LoVo (cell line): Measurements from ENCODE around the gene SNX17.
"Not testable (repeated sequence)": the region's sequence is repeated elsewhere in the genome, so short reads cannot be mapped to it uniquely, and the experiment has no call there.

Experiments
- DNase-seq: peaks from one replicate; pipeline ENCODE4 v3.0.0-alpha.2; 2016; ENCODE audit warnings: low spot score

The SNX17 gene, protein sequence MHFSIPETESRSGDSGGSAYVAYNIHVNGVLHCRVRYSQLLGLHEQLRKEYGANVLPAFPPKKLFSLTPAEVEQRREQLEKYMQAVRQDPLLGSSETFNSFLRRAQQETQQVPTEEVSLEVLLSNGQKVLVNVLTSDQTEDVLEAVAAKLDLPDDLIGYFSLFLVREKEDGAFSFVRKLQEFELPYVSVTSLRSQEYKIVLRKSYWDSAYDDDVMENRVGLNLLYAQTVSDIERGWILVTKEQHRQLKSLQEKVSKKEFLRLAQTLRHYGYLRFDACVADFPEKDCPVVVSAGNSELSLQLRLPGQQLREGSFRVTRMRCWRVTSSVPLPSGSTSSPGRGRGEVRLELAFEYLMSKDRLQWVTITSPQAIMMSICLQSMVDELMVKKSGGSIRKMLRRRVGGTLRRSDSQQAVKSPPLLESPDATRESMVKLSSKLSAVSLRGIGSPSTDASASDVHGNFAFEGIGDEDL

DNA sequence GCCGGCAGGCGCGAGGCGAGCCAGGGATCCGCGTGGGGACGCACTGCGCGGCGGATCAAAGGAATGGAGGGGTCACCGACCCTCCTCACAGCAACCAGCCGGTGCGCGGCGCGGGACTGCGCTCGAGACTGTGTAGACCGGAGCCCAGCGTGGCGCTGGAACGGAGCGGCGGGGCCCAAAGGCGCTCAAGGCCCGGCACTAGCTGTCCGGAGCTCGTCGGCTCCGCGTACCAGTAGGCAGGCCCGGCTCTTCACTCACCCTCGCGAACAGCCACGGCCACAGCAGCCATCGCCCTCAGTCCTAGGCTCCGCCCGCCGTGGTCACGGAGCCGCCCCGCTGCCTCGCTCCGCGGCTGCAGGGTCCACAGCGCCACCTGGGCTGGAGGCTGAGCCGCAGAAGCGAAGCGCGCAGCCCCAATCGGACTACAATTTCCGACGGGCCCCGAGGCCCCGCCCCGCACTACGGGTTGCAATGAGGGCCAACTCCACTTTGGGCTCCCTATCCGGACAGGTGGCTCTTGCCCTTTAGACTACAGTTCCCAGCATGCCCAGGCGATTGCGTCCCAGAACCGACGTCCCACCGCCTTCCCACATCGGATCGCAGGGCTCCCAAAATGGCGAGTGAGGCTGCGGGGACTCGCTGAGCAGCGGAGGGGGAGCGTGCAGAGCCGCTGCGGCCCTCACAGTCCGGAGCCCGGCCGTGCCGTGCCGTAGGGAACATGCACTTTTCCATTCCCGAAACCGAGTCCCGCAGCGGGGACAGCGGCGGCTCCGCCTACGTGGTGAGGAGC is at the start of gene SNX17, which contains the start of gene EIF2B4:
TSS of gene SNX17 (plus strand) at position 591 of the 790 bp plus-strand sequence. CDS start at position 719, 128 bp downstream.
TSS of gene EIF2B4 (minus strand) at position 313 of the 790 bp plus-strand sequence. CDS start at position 289, 24 bp downstream.
- DNase-seq: peak; percentile 99

DNA sequence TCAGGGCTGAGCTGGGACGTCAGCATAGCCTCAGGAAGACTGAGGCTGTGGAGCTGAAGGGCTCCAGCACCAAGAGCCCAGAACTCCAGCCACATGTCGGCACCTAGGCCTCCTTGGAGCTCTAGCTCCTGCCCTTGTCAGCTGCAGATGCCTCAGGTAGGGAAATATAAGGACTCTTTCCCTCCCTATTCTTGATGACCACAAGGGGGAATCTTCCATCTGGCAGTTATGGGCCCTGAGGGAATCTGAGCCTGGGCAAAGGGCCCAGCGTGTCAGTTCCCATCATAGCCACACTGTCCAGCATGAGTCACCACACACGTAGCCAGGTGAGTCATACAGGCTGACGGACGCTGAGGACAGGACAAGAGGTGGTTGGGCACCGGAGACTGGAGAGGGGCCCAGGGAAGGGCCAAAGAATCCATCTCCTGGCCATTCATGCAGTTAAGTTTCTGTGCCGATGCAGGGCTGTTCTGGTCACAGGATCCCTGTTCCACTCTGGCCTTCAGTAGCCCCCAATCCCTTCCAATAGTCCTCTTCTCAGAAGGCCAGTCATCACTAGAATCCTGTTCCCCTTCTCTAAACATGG is 49.4 kb upstream of the SNX17 start:
- DNase-seq: peak; percentile 94

DNA sequence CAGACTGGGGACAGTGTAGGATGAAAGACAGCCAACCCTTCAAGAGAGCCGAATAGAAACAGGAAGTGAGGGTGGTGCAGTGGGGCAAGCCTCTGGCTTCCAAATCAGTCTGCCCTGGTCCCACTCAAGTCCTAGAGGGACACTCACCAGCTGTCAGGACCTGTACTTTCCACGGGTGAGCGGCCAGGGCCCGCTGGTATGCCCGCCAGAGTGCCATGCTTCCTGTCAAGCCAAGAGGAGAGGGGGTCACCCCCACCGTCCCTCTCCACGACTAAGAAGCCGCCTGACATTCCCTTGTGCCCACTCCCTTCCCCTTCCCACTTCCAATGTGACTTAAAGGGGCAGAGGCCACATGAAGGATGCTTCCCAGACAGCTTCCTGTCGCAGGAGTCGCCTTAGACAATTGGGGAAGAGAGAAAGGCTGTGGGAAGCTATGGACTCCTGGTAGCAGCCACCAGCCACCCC is 48.1 kb upstream of the SNX17 start:
- DNase-seq: peak; percentile 16

DNA sequence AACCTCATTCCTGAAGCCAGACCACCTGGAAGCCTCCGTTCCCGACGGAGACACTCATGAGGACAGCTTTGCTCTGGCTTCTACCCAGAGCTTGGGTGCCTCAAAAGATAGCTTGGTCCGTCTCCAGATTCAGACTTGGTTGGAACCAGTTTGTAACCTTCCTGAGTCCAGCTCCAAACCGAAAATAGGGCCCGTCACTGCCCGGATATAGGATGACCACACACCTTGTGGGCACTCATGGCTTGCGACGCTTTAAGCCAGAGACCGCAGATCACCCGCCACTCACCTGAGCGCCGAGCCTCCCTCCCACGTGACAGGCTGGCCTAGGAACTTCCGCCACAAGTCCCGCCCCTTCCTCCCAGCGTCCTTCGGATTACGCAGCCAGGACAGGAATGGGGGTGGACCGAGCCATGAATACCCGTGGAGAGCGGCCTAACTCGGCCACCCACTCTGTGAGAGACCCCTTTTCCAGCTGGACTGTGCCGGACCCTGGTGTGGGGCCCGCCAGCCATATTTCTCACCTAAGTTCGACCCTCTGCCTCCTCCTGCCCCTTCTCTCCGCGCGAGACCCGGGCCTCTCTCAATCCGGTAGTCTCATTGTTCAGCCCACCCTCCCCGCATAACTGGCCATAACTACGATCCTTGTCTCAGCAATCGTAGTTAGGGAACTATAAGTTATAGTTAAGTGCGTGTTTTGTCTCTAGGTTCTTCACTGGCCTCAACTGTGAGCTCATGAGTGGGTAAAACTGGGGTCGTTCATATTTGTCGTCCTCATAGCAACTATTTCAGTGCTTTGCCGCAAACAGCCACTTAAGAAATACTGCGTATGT is 47.4 kb upstream of the SNX17 start, which contains the start of gene MPV17:
TSS of gene MPV17 (minus strand) at position 332 of the 830 bp plus-strand sequence. CDS start 580 bp downstream, outside the sequence.
- peak; percentile 94 for DNase-seq

DNA sequence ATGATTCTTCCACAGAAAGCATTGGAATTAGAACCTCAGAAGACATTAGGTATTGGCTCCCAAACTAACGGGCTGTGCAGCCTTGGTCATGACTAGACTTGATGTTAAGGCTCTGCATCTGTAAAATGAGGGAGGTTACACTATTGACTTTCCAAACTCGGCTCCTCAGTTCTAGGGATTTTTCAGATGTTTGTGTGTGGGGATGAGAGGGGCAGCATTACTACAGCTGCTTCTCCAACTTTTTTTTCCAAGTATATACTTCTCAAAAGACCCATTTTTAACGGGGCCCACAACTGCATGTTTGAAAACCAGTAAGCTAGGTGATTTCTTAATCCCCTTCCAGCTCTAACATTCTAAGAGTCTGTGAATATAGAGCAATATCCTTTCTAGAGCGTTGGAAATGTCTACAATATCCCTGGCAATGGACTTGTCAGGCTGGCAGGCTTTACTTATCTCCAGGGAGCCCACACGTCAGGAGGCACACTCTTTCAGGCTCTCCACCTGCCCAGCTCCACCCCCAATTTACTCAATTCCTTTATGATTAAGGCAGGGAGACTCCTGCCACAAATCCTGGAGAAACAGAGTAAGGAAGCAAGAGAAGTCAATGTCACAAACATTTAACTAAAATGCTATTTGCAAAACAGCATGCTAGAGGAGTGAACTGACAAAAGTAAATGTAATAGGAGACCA is 46.7 kb upstream of the SNX17 start:
- DNase-seq: peak; percentile 37

DNA sequence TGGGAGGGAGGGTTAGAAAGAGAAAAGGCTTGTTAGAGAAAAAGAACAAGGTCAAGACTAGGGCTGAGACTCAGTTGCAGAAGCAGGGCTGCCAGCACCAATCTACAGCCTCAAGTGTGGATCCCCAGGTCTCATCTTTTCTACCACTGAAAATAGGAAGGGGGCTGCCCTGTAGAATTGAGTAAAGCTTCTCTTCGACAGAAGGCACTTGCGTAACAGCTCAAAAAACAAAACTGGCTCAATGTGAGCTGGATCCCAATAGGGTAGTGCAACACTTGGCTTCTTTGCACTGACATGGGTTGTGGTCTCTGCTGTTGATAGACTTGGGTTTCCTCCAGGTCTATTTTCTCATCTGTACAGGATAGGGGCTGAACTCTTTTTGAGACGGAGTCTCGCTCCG is 45.7 kb upstream of the SNX17 start:
- DNase-seq: no peak

DNA sequence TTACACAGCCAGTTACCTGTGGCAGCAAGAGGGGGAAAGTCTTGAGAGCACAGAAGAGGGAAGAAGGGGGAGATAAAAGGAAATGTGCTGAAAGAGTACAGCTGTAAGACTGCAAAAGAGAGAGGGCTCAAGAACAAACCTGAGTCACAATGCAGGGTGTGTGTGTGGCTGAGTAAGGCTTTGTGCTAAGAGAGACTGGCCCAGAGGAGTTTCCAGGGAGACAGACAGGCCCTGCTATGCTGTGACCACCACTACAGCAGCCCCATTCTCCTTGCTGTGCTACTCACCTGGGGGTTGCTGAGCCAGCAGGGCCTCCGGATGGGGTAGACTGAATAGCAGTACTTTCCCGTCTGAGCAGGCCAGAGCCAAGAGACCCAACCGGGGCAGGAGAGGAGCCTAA is 35.1 kb upstream of the SNX17 start:
- DNase-seq: no peak

DNA sequence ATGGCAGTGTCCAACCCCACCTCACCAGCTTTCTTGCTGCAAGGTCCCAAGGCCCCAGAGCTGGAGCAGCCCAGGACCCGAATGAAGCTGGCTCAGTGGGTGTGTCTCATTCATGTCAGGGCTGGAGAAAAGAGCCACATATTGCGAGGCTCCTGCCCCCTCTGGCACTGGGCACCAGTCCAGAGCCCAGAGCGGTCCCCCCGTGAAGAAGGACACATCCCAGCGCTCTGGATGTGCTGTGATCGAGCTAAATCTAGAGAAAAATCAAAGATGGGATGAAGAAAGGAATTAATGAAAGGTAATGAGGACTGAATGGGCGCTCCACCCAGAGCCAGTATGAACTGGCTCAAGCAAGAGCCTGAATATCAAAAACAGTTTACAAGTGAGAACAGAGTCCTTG is 34.2 kb upstream of the SNX17 start:
- DNase-seq: no peak

DNA sequence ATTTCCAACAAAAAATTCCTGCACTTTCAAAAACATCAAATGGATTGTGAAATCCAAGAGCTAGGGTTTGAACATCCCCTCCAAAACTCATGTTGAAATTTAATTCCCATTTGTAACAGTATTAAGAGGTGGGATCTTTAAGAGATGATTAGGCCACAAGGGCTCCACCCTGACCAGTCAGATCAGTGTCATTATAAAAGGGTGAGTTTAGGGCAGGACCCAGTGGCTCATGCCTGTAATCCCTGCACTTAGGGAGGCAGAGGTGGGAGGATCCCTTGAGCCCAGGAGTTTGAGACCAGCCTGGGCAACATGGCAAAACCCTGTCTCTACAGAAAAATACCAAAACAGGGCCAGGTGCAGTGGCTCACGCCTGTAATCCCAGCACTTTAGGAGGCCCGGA is 22.8 kb upstream of the SNX17 start:
- no peak for DNase-seq

DNA sequence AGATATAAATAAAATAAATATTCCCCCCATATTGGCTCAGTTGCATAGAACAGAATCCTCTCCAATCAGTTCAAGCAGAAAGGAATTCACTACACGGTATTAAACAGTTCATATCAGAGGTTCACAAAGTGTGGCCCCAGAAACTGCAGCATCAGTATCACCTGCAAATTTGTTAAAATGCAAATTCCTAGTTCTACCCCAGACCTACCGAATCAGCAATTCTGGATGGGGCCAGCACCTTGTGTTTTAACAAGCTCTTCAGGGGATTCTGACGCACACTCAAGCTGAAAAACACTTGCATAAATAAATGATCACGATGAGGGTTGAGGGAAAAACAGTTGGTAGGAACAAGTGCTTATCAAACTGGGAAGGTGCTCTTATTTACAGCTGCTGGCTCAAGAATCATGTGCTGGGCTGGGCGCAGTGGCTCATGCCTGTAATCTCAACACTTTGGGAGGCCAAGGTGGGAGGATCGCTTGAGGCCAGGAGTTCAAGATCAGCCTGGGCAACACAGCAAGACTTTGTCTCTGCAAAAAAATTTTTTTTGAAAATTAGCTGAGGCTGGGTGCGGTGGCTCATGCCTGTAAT is 20.2 kb upstream of the SNX17 start:
- no peak for DNase-seq

DNA sequence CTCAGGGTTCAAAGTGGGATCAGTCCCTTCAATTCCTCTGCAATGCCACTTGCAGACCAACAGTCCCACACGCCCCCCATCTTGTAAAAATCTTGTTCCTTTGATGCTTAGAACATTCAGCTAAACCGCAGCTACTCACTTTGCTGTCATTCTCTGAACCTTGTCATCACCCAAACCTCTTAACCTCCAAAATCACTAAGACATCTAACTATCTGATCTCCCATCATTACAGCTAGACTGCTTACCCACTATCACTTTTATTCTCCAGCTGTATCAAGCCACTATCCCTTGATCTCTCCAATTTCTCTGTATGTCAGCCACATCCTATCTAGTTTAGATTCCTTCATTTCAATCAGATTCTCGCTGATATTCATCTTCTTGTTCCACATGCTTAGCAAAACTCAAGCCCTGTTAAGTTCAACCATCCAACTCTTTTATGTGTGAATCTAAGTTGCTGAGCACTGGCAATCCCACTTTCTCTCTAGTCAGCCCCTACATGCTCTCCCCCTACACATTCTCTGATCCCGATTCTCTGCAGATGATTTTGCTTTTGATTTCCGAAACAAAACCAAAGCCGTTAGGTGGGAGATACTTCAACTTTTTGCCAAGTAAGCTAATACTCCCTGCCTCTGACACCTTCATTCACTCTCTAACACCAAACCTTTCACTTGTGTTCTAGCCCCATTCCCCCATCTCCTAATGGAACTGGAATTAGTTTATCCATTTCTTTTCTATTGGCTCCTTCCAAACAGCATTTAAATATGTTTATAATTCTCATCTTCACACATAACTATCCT is 18.4 kb upstream of the SNX17 start:
- DNase-seq: no peak

DNA sequence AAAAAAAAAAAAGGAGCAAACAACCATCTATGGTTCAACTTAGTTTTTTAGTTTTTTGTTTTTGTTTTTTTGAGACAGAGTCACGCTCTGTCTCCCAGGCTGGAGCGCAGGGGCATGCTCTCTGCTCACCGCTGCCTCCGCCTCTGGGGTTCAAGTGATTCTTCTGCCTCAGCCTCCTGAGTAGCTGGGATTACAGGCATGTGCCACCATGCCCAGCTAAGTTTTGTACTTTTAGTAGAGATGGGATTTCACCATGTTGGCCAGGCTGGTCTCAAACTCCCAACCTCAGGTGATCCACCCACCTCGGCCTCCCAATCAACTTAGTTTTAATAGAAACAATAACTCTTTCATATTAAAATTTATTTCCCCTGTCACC is 17.0 kb upstream of the SNX17 start:
- not testable (repeated sequence) for DNase-seq

DNA sequence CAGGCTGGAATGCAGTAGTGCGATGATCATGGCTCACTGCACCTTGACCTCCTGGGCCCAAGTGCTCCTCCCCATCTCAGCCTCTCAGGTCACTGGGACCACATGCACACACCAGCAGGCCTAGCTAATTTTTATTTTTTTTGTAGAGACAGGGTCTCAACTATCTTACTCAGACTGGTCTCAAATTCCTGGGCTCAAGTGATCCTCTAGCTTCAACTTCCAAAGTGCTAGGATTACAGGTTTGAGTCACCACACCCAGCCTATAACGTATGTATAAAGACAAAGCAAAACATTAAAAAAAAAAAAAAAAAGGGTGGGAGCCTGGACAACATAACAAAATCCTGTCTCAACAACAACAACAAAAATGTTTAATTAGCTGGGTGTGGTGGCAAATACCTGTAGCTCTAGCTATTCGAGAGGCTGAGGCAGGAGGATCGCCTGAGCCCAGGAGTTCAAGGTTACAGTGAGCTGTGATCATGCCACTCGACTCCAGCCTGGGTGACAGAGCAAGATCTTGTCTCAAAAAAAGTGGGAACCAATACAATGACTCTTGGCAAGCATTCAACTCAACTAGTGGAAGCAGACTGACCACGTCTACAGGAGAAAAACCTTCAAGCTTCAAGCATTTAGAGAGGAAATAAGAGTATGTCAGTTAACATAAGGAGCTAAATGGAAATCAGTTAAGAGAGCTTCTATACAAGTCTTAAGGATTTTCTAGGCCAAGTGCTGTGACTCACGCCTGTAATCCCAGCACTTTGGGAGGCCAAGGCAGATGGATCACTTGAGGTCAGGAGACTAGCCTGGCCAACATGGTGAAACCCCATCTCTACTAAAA is 16.4 kb upstream of the SNX17 start:
- DNase-seq: no peak

DNA sequence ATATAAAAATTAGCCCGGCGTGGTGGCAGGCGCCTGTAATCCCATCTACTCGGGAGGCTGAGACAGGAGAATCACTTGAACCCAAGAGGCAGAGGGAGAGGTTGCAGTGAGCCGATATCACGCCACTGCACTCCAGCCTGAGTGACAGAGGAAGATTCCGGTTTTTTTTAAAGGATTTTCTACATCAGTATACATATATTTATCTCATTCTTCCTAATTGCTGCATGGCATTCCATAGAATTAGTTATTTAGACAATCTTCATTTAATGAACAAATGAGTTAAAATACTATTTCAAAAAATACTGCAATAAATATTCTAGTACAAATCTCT is 15.9 kb upstream of the SNX17 start:
- DNase-seq: no peak

DNA sequence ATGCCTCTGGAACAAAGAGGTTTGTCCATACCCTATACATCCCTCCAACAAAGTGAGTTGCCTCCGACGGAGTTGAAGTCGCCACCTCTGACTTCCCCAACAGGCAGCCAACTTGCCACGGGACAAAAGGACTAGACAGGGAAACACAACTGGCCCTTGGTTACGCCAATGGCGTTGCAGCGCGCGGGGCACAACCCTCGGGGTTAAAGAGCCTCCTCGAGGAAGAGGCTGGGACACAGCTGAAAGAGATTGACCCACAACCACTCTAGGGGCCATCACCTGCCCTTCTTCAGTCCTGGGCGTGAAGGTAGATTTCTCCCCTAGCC is 14.4 kb upstream of the SNX17 start:
- peak; percentile 78 for DNase-seq

DNA sequence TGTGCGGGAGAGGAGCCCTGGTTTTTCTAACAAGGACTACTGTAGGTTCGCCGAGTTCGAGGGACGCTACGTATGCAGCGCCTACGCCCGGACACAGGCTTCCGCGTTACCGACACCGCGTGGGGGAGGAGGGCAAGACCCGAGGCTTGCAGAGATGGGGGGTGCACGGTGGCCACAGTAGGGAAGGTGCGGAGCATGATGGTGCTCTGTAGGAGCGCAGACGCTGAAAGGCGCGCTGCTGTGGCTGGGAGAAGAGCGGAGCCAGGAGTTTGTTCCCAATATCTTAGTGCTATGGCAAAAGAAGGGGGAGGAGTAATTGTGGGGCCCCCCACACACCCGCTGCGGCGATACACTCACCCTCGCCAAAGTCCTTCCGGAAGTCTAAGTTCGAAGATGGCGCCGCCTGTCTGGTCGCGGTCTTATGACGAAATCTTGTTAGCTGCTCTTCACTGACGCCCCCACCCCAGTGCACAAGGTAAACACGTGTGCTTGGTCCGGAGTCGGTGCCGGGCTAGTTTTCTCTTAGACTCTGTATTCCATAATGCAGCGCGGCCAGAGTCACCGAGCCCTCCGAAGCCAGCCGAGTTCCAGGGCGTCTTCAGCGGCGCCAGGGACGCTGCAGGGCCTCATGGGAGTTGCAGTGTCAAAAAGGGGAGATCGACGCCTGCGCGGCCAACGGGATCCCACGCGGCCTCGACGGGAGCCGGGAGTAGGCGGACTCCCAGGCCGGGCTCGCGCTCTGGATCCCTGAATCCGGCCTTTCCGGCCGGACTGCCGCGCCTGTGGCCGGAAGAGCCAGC is 13.8 kb upstream of the SNX17 start, which contains the start of gene GTF3C2:
TSS of gene GTF3C2 (minus strand) at position 383 of the 800 bp plus-strand sequence. CDS start 13,210 bp downstream, outside the sequence.
- DNase-seq: peak; percentile 96

DNA sequence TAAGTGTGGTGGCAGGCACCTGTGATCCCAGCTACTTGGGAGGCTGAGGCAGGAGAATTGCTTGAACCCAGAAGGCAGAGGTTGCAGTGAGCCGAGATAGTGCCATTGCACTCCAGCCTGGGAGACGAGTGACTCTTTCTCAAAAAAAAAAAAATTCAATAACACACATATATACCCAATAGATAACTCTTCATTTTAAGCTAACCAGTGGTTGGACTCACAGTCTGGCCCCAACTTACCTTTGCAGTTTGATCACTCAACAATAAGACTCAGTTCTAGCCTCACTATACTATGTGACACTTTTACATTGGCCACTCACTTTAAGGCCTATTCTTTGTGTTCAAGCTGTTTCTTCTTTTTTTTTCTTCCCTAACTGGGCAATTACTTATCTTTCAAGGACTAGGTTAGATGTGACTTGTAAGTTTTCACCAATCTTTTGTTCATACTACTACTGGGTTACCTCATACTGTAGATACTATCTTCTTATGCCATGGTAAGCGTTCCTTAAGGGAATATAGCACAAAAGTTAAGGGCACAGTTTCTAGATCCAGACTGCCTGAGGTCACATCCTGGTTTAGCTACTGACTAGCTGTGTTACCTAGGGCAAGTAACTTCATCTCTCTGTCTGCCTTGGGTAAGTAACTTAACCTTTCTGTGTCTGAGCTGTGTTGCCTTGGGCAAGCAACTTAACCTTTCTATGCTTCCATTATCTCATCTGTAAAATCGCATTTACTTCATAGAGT is 7.6 kb upstream of the SNX17 start:
- no peak for DNase-seq
